BLaER1 (cell line): ENCODE results near the gene MUC5AC.

ENCODE experiments used
- H3K27ac ChIP-seq: shearing (Covaris generic); formaldehyde crosslinking; 2 replicates; pipeline ENCODE4 v1.8.1; 2022
- H3K27me3 ChIP-seq: shearing (Covaris generic); formaldehyde crosslinking; 2 replicates; pipeline ENCODE4 v1.8.1; 2022
- H3K36me3 ChIP-seq: shearing (Covaris generic); formaldehyde crosslinking; 2 replicates; pipeline ENCODE4 v1.8.1; 2022
- H3K4me1 ChIP-seq: shearing (Covaris generic); formaldehyde crosslinking; 2 replicates; pipeline ENCODE4 v1.8.1; 2022
- H3K4me2 ChIP-seq: shearing (Covaris generic); formaldehyde crosslinking; 2 replicates; pipeline ENCODE4 v1.8.1; 2022
- H3K4me3 ChIP-seq: shearing (Covaris generic); formaldehyde crosslinking; 2 replicates; pipeline ENCODE4 v1.8.1; 2022
- H3K9ac ChIP-seq: shearing (Covaris generic); formaldehyde crosslinking; 2 replicates; pipeline ENCODE4 v1.8.1; 2022
- H3K9me3 ChIP-seq: shearing (Covaris generic); formaldehyde crosslinking; 2 replicates; pipeline ENCODE4 v1.8.1; 2022
- H4K20me1 ChIP-seq: shearing (Covaris generic); formaldehyde crosslinking; 2 replicates; pipeline ENCODE4 v1.8.1; 2022
- Cebpa-rat ChIP-seq: shearing (Covaris generic); IDR thresholded peaks from 2 replicates; pipeline ENCODE4 v1.8.1; 2022

The MUC5AC gene

DNA sequence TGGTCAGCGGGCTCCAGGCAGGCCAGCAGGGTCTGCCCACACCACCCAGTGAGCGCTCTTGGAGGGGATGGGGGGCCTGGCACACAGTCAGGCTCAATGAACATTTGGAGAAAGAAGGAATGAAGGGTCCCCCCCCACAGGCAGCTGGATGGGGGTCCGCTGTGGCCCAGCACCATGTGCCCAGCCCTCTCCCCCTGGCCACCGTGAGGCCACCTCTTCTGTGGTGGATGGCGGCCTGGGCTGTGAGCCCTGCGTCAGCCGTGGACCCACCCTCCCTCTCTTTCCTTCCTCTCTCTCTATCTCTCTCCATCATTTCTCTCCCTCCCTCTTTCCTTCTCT is 35.1 kb upstream of the MUC5AC start:
- H3K4me2 ChIP-seq: no peak overlapping the region
- no peak overlapping the region for H3K4me3 ChIP-seq
- H3K27ac ChIP-seq: no peak overlapping the region
- no peaks in the 10 kb centered on the region for H3K27me3 ChIP-seq
- H4K20me1 ChIP-seq: no peaks in the 10 kb centered on the region; the same call in 1 of the 2 replicates
- no peaks in the 10 kb centered on the region for H3K4me1 ChIP-seq
- H3K9ac ChIP-seq: no peak overlapping the region
- no peaks in the 10 kb centered on the region for H3K36me3 ChIP-seq
- no peak for TF ChIP-seq Cebpa-rat
- no peaks in the 10 kb centered on the region for H3K9me3 ChIP-seq

DNA sequence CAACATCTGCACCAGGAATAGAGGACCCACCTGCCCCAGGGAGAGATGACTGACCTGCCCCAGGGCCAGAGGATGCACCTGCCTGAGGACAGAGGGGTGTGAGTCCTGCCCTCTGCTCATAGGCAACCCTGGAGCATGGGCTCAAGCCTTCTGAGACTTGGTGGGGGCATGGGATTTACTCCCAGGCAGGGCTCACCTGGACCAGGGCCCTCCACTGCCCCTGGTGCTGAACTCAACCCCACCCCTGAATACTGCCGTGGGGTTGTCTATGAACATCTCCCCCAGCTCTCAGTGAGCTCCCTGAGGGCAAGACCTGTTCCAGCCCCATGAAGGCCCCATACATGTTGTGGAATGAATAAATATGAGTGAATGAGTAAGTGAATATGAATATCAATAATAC is 33.8 kb upstream of the MUC5AC start:
- Histone ChIP-seq H3K9ac (no peak overlapping the region), H4K20me1 (no peaks in the 10 kb centered on the region; the same call in 1 of the 2 replicates), H3K4me3 (no peak overlapping the region), H3K4me2 (no peak overlapping the region), H3K27ac (no peak overlapping the region), H3K36me3 (no peaks in the 10 kb centered on the region), H3K27me3 (no peaks in the 10 kb centered on the region), H3K4me1 (no peaks in the 10 kb centered on the region), H3K9me3 (no peaks in the 10 kb centered on the region)
- TF ChIP-seq Cebpa-rat: no peak

DNA sequence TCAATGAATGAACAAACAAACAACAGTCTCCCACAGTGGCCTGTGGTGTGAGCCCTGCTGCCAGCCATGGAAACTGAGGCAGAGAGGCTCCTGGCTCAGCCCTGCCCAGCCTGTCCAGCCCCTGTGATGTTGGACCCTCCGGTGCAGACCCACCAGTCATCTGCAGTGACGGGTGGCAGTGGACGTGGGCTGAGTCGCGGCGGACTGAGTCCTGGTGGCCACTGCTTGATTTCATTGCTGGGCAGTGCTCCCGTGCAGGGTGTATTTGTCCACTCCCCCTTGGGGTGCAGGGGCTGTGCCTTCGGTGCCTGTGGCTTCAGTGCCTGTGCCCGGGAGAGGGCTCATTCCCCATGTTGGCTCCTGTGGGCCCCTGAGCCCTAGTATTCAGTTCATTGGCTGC is 31.9 kb upstream of the MUC5AC start:
- Histone ChIP-seq H3K27ac (no peak overlapping the region), H3K27me3 (no peaks in the 10 kb centered on the region), H3K4me2 (no peak overlapping the region), H3K9ac (no peak overlapping the region), H3K4me3 (no peak overlapping the region), H3K4me1 (peaks cover 5% of the 10 kb centered on the region), H4K20me1 (no peaks in the 10 kb centered on the region), H3K36me3 (no peaks in the 10 kb centered on the region), H3K9me3 (no peaks in the 10 kb centered on the region)
- TF ChIP-seq Cebpa-rat: no peak

DNA sequence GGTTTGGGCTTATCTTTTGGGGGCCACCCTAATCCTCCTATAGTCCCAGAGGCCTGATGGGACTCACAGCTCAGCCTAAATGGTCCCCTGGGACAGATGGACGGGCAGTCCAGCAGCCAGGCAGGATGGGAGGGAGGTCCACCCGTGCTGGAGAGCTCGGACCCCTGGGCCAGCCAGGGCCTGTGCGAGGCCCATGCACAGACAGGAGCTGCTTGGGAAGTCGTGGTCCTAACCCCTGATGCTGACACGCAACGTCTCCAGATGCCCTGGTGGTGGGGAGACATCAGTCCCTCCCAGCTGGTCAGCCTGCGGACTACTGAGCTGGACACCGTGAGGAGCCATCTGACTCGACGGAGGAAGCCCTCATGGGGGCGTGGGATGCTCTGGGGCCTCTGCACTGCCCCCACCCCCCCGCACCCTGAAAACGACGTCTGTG is 31.2 kb upstream of the MUC5AC start:
- no peaks in the 10 kb centered on the region for H3K36me3 ChIP-seq
- H3K9ac ChIP-seq: no peak overlapping the region

DNA sequence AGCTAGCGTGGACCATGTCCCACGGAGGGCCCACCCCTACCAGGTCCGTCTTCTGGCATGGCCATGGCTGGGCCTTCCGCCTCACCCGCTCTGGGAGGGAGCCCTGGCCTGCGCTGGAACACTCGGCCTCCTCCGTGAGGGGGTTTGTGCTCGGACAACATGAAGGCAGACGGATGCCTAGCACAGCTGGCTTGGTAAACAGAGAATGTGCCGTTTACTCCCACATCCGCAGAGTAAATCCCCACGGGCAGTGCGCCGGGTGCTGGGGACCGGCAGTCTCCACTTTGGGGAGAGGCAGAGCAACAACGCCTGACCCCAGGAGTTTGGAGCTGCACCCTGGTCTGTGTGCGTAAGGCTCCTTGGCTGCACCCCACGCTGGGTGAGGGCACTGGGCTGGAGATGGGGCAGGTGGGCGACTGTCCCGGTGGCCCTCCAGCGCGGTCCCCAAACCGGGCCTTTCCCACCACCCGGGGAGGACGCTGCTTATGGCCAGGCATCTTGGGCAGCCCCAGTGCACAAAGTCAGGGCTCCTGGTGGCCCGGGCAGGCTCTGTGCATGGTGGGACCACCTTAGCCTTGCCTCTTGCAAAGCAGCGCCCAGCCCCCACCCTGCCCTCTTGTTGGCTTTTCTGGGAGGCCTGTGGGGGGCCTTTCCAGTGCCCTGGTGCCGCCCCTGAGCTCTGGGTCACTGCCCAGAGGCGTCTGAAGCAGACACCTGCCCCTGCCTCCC is 30.7 kb upstream of the MUC5AC start:
- Histone ChIP-seq H3K27me3 (no peaks in the 10 kb centered on the region), H4K20me1 (no peaks in the 10 kb centered on the region), H3K4me2 (no peak overlapping the region), H3K4me1 (peaks cover 15% of the 10 kb centered on the region), H3K9ac (no peak overlapping the region), H3K36me3 (no peaks in the 10 kb centered on the region), H3K4me3 (no peak overlapping the region), H3K27ac (no peak overlapping the region), H3K9me3 (no peaks in the 10 kb centered on the region)
- TF ChIP-seq Cebpa-rat: no peak

More for the DNA sequence above, 31.2 kb upstream of the MUC5AC start:
- TF ChIP-seq Cebpa-rat: no peak
- H3K4me3 ChIP-seq: no peak overlapping the region
- no peak overlapping the region for H3K27ac ChIP-seq
- H3K4me2 ChIP-seq: no peak overlapping the region
- H3K27me3 ChIP-seq: no peaks in the 10 kb centered on the region
- peaks cover 12% of the 10 kb centered on the region for H3K4me1 ChIP-seq
- H4K20me1 ChIP-seq: no peaks in the 10 kb centered on the region
- no peaks in the 10 kb centered on the region for H3K9me3 ChIP-seq

DNA sequence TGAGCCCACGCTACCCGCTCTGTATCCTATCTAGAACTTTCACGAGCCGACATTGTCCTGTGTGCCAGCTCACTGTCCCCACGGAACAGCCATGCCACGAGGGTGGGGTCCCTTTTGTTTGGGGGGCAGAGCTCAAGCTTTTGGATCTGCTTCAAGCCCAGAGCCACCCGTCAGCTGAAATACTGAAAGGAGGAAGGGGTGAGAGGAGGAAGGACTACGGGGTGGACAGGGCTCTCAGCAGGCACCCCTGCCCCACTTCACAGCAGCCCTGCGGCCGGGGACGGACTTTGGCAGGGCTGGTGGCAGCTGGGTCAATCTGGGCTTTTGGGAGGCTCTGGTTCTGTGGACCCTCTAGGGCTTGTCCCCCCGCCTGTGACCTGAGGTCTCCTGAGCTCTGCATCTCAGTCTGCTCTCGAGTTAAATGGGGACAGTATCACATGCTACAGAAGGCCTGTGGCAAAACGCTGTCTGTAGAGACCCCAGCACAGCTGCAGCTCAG is 30.0 kb upstream of the MUC5AC start:
- no peak for TF ChIP-seq Cebpa-rat
- H3K4me2 ChIP-seq: no peak overlapping the region
- H3K27me3 ChIP-seq: no peaks in the 10 kb centered on the region
- H3K27ac ChIP-seq: no peak overlapping the region
- H3K9ac ChIP-seq: no peak overlapping the region
- H4K20me1 ChIP-seq: no peaks in the 10 kb centered on the region
- no peaks in the 10 kb centered on the region for H3K36me3 ChIP-seq
- peaks cover 15% of the 10 kb centered on the region for H3K4me1 ChIP-seq
- H3K4me3 ChIP-seq: no peak overlapping the region
- H3K9me3 ChIP-seq: peaks cover under 1% of the 10 kb centered on the region; the same call in 1 of the 2 replicates

DNA sequence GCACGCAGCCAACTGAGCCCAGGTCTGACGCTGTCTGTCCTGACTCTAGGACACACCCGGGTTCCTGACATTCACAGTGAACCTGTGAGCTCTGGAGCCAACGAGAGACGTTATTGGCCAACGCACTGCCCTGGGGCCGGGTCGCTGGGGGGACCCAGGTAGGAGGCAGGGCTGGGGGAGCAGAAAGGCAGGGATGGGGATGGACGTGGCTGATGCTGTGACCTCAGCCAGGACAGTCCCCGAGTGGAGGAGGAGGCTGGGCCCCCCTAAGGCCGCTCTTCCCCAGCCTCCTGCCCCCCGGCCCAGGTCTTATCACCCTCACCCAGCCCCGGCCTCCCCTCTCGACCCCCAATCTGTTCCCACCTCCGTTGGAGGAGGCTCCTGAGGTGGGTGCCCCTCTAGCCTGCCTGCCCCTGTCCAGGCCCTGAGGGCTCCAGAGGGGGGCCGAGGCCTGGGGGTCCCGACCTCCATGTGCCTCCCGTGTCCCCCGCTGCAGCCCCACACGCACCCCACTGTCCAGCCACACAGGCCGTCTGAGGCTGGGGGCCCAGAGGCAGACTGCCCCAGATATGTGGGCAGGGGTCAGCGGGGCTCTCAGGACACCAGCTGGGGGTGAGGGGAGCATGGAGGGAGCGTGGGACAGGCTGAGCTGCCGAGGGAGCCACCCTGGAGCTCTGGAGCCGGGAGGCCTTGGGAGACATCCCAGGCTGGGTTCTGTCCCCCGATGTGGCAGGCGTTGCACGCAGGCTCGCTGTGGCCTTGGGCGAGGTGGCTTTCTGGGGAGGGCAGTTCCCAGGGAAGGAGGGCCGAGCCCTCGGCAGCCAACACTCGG is 29.2 kb upstream of the MUC5AC start:
- Histone ChIP-seq H3K27ac (no peak overlapping the region), H3K27me3 (no peaks in the 10 kb centered on the region), H3K9ac (no peak overlapping the region), H4K20me1 (no peaks in the 10 kb centered on the region), H3K36me3 (no peaks in the 10 kb centered on the region), H3K4me2 (no peak overlapping the region), H3K4me3 (no peak overlapping the region), H3K9me3 (peaks cover 8% of the 10 kb centered on the region), H3K4me1 (peaks cover 15% of the 10 kb centered on the region)
- no peak for TF ChIP-seq Cebpa-rat

DNA sequence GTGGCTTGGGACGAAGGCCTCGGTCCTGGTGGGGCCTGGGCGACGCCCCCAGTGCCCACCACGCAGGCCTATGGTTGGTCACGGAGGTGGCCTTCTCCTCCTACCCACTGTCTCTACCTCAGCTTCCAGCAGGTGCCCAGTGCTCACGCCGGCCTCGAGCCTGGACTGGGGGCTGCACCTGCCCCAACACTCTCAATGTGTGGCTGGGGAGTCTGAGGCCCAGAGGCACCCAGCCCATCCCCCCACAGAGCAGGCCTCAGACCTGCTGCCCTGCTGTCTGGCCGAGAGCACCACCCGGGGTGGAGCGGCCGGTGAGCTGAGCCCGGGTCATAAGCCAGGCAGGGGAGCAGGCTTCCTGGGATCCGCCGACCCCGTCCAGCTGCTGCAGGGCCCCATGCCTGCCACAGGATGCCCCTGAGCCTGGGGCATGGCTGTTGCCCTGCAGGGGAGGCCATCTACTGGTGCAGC is 28.6 kb upstream of the MUC5AC start:
- no peak for TF ChIP-seq Cebpa-rat
- Histone ChIP-seq H4K20me1 (no peaks in the 10 kb centered on the region), H3K4me2 (no peak overlapping the region), H3K36me3 (no peaks in the 10 kb centered on the region), H3K27me3 (no peaks in the 10 kb centered on the region), H3K4me3 (no peak overlapping the region), H3K9me3 (peaks cover 15% of the 10 kb centered on the region), H3K9ac (no peak overlapping the region), H3K27ac (no peak overlapping the region), H3K4me1 (peaks cover 15% of the 10 kb centered on the region)

DNA sequence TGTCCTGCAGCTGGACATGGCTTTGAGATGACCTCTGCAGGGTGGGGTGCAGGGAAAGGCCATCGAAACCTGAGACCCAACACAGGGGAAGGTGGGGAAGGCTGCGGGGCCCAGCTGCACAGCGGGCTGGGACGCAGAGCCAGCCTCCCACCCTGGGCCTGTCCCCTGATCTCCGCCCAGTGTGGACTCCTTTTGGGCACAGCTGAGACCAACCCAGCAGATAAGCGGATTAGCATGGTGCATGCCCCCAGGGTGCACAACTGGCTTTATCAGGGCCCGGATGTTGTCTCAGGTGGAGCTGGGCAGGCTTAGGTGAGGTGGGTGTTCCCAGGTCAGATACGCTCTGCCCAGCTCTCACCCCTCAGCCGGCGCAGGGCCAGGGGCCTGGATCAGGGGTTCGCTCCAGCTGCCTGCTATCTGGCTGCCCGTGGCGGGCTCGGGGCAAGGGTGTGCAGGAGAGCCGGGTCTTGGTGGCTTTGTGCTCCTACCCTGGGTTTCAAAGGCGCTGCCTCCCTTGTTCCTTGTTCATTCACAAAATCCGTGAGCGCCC is 28.1 kb upstream of the MUC5AC start:
- no peaks in the 10 kb centered on the region for H4K20me1 ChIP-seq
- no peak overlapping the region for H3K27ac ChIP-seq
- no peaks in the 10 kb centered on the region for H3K36me3 ChIP-seq
- peaks cover 20% of the 10 kb centered on the region for H3K9me3 ChIP-seq
- no peak for TF ChIP-seq Cebpa-rat
- H3K4me3 ChIP-seq: no peak overlapping the region
- H3K4me2 ChIP-seq: no peak overlapping the region
- no peak overlapping the region for H3K9ac ChIP-seq
- H3K27me3 ChIP-seq: no peaks in the 10 kb centered on the region
- H3K4me1 ChIP-seq: peaks cover 15% of the 10 kb centered on the region
